ENCODE data around the gene PCDHB16. TPM values are rescaled to one million over a fixed set of nuclear protein-coding genes. Genes with fewer than 3 reads are reported as not detected.
A peak's percentile ranks its signal among the peaks of the same experiment; 100 is the strongest.
"Not testable (repeated sequence)": the region's sequence is repeated elsewhere in the genome, so short reads cannot be mapped to it uniquely, and the experiment has no call there.

Gene PCDHB16
- total RNA-seq, result 1 to 10 TPM; 1.8 to 2.6 (median 2.3) TPM
- 1.3 TPM for polyA plus RNA-seq
- long read RNA-seq, donor 1, full-length matches to known transcripts, result 6 of 6 reads
- long read RNA-seq, donor 1, partial matches to known transcripts, result 0 of 6 reads
- long read RNA-seq, donor 1, other reads (novel, unspliced or antisense), result 0 of 6 reads
- long read RNA-seq, donor 2, full-length matches to known transcripts, result 1 of 1 reads
- long read RNA-seq, donor 2, partial matches to known transcripts, result 0 of 1 reads
- long read RNA-seq, donor 2, other reads (novel, unspliced or antisense), result 0 of 1 reads
- long read RNA-seq, donor 3, full-length matches to known transcripts, result 2 of 2 reads
- long read RNA-seq, donor 3, partial matches to known transcripts, result 0 of 2 reads
- long read RNA-seq, donor 3, other reads (novel, unspliced or antisense), result 0 of 2 reads
- long read RNA-seq, donor 4, full-length matches to known transcripts, result 2 of 2 reads
- long read RNA-seq, donor 4, partial matches to known transcripts, result 0 of 2 reads
- long read RNA-seq, donor 4, other reads (novel, unspliced or antisense), result 0 of 2 reads

GRCh38 chr5:141182248-141182647 is at the start of gene PCDHB16:
Gene PCDHB16, plus strand, starts transcription at chr5:141182387. Its CDS starts 173 bp downstream, at chr5:141182560.
- ATAC-seq (no peak), DNase-seq (peak in 2 of 3 donors; percentile 60 to 66)
- Histone ChIP-seq H3K9me3 (ENCODE audit: control insufficient read depth, low read length) (peaks cover 15% of the 10 kb centered on the region), H3K4me1 (ENCODE audit: control insufficient read depth, insufficient read depth, low read length) (no peaks in the 10 kb centered on the region), H3K4me3 (ENCODE audit: low read length) (peak within 1 kb of the TSS; percentile 43), H3K27me3 (ENCODE audit: control insufficient read depth, insufficient read depth) (no peaks in the 10 kb centered on the region), H3K27ac (ENCODE audit: low read length) (no peak within 1 kb of the TSS)
- intact Hi-C loops (cut with DNase I), result no loop called here
- WGBS, result 12% methylated on average over 13 of the region's 13 CpGs

DNA sequence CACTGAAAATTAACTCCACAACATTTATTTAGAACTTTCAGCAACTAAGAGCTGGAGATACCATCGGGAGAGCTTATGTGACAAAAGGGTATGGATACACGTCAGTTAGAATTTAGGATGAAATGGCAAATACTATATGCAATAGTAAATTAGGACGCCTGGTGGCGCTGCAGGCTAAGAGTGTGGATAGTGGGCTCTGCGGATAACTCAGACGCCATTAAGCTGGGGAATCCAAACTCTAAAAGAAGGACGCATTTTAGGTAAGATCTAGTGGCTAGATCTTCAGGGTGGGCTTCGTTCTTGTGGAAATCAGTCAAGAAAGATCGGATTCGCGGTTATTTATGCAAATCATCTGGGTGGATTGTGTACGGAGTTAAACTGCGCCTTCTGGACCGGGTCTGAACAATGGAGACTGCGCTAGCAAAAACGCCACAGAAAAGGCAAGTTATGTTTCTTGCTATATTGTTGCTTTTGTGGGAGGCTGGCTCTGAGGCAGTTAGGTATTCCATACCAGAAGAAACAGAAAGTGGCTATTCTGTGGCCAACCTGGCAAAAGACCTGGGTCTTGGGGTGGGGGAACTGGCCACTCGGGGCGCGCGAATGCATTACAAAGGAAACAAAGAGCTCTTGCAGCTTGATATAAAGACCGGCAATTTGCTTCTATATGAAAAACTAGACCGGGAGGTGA is 47.0 kb upstream of the PCDHB16 start, which contains the start of gene PCDHB5:
Gene PCDHB5 (plus strand): TSS at position 177 of the 688 bp plus-strand sequence. CDS start 229 bp downstream, at position 406.
- Histone ChIP-seq H3K27ac (ENCODE audit: low read length) (no peak within 1 kb of the TSS), H3K9me3 (ENCODE audit: control insufficient read depth, low read length) (peaks cover 3% of the 10 kb centered on the region), H3K4me1 (ENCODE audit: control insufficient read depth, insufficient read depth, low read length) (no peaks in the 10 kb centered on the region), H3K4me3 (ENCODE audit: low read length) (peak within 1 kb of the TSS; percentile 64), H3K27me3 (ENCODE audit: control insufficient read depth, insufficient read depth) (no peaks in the 10 kb centered on the region)
- WGBS, result 15% methylated on average over 22 of the region's 22 CpGs
- ATAC-seq (peak in 1 of 2 donors; percentile 21), DNase-seq (no peak)
- intact Hi-C loops (cut with DNase I), result no loop called here

GRCh38 chr5:141135718-141136266 is 46.4 kb upstream of the PCDHB16 start:
- 39% methylated on average over 19 of the region's 19 CpGs for WGBS
- no peak for ATAC-seq
- Histone ChIP-seq H3K27me3 (ENCODE audit: control insufficient read depth, insufficient read depth) (no peaks in the 10 kb centered on the region), H3K4me1 (ENCODE audit: control insufficient read depth, insufficient read depth, low read length) (no peaks in the 10 kb centered on the region), H3K9me3 (ENCODE audit: control insufficient read depth, low read length) (peaks cover 3% of the 10 kb centered on the region), H3K4me3 (ENCODE audit: low read length) (peak overlapping the region; percentile 64), H3K27ac (ENCODE audit: low read length) (no peak overlapping the region)
- DNase-seq, result no peak
- intact Hi-C loops (cut with DNase I), result no loop called here

DNA sequence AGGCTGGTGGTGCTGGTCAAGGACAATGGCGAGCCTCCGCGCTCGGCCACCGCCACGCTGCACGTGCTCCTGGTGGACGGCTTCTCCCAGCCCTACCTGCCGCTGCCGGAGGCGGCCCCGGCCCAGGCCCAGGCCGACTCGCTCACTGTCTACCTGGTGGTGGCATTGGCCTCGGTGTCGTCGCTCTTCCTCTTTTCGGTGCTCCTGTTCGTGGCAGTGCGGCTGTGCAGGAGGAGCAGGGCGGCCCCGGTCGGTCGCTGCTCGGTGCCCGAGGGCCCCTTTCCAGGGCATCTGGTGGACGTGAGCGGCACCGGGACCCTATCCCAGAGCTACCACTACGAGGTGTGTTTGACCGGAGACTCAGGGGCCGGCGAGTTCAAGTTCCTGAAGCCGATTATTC is 44.8 kb upstream of the PCDHB16 start:
- H3K27ac ChIP-seq (ENCODE audit: low read length); H3K4me1 ChIP-seq (ENCODE audit: control insufficient read depth, insufficient read depth, low read length); intact Hi-C loops (cut with DNase I); H3K4me3 ChIP-seq (ENCODE audit: low read length); DNase-seq; H3K9me3 ChIP-seq (ENCODE audit: control insufficient read depth, low read length); ATAC-seq; H3K27me3 ChIP-seq (ENCODE audit: control insufficient read depth, insufficient read depth): not testable (repeated sequence)
- WGBS, result 44% methylated on average over 34 of the region's 34 CpGs

DNA sequence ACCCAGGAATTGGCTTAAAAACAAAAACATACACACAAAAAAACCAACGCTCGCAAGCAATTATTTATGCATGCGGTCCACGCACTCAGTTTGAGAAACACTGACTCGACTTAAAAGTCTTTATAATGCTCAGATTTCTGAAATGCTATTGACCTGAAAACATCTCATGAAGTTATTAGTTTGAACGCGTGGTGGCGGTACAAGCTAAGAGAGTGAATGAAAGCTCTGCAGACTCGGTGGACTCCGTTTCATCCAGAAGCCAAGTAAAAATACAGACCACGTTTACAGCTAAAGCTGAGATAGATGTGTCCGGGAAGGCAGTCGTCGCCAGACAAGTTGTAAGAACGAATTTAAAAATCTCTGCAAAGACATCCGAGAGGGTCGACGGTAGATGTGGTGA is 32.4 kb upstream of the PCDHB16 start, which contains the start of gene PCDHB6:
Gene PCDHB6 (plus strand): TSS at position 246 of the 400 bp plus-strand sequence. CDS start 201 bp downstream, outside the sequence.
- Histone ChIP-seq H3K4me1 (ENCODE audit: control insufficient read depth, insufficient read depth, low read length) (no peaks in the 10 kb centered on the region), H3K27me3 (ENCODE audit: control insufficient read depth, insufficient read depth) (no peaks in the 10 kb centered on the region), H3K9me3 (ENCODE audit: control insufficient read depth, low read length) (peaks cover 2% of the 10 kb centered on the region), H3K4me3 (ENCODE audit: low read length) (no peak within 1 kb of the TSS), H3K27ac (ENCODE audit: low read length) (no peak within 1 kb of the TSS)
- intact Hi-C loops (cut with DNase I), result no loop called here
- ATAC-seq, result no peak
- no peak for DNase-seq
- 13% methylated on average over 18 of the region's 18 CpGs for WGBS

- Histone ChIP-seq H3K27ac (ENCODE audit: low read length) (no peak overlapping the region), H3K9me3 (ENCODE audit: control insufficient read depth, low read length) (peaks cover 2% of the 10 kb centered on the region), H3K27me3 (ENCODE audit: control insufficient read depth, insufficient read depth) (no peaks in the 10 kb centered on the region), H3K4me3 (ENCODE audit: low read length) (no peak overlapping the region), H3K4me1 (ENCODE audit: control insufficient read depth, insufficient read depth, low read length) (no peaks in the 10 kb centered on the region)
- DNase-seq (peak in 2 of 3 donors; percentile 36 to 37), ATAC-seq (no peak)
- 36% methylated on average over 33 of the region's 33 CpGs for WGBS
- intact Hi-C loops (cut with DNase I), result no loop called here
Observed at GRCh38 chr5:141150224-141150992, 31.8 kb upstream of the PCDHB16 start.

DNA sequence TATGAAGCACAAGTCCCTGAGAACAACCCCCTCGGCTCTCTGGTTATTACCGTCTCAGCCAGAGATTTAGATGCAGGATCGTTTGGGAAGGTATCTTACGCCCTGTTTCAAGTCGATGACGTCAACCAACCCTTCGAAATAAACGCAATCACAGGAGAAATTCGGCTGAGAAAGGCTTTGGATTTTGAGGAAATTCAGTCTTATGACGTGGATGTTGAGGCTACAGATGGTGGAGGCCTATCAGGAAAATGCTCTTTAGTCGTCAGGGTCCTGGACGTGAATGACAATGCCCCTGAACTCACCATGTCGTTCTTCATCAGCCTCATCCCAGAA is 31.2 kb upstream of the PCDHB16 start:
- 31% methylated on average over 13 of the region's 13 CpGs for WGBS
- no peak for ATAC-seq
- no peaks in the 10 kb centered on the region for H3K4me1 ChIP-seq (ENCODE audit: control insufficient read depth, insufficient read depth, low read length)
- H3K27me3 ChIP-seq (ENCODE audit: control insufficient read depth, insufficient read depth), result no peaks in the 10 kb centered on the region
- no peak overlapping the region for H3K27ac ChIP-seq (ENCODE audit: low read length)
- peaks cover 7% of the 10 kb centered on the region for H3K9me3 ChIP-seq (ENCODE audit: control insufficient read depth, low read length)
- intact Hi-C loops (cut with DNase I), result no loop called here
- no peak for DNase-seq
- H3K4me3 ChIP-seq (ENCODE audit: low read length), result no peak overlapping the region

GRCh38 chr5:141151632-141152031 is 30.6 kb upstream of the PCDHB16 start:
- H3K4me3 ChIP-seq (ENCODE audit: low read length); intact Hi-C loops (cut with DNase I); H3K27me3 ChIP-seq (ENCODE audit: control insufficient read depth, insufficient read depth); H3K27ac ChIP-seq (ENCODE audit: low read length); H3K9me3 ChIP-seq (ENCODE audit: control insufficient read depth, low read length); H3K4me1 ChIP-seq (ENCODE audit: control insufficient read depth, insufficient read depth, low read length); ATAC-seq: not testable (repeated sequence)
- peak in 1 of 3 donors; percentile 27 for DNase-seq
- 35% methylated on average over 36 of the region's 41 CpGs for WGBS

GRCh38 chr5:141152096-141152495 is 30.1 kb upstream of the PCDHB16 start:
- not testable (repeated sequence) for H3K9me3 ChIP-seq (ENCODE audit: control insufficient read depth, low read length); H3K27me3 ChIP-seq (ENCODE audit: control insufficient read depth, insufficient read depth)

DNA sequence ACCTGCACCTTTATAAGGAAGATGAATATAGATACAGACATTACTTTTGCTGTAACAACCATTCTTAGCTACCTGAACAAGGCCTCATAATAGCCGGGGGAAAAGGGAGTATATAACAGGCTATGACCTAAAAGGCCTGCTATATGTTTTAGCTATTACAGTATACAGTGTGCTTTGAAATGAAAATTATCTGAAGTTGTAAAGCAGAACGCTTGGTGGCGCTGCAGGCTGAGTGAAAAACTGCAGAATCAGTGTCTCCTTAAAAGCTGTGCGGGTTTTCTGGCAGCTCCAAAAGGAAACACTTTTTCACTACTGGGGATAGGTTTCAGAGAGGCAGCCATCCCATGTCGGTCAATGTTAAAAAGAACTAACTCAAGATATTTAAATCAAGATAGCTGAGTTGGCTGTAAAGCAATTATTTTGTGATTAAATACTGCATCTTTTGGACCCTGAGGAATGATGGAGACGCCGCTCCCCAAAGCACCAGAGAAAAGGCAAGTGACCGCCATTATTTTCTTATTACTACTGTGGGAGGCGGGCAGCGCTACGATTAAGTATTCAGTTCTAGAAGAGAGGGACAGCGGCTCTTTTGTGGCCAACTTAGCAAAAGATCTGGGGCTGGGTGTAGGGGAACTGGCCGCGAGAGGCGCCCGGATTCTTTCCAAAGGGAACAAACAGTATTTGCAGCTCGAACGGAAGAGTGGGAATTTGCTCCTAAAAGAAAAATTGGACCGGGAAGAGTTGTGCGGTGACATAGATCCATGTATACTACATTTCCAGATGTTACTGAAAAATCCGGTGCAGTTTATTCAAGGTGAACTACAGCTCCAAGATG is 26.4 kb upstream of the PCDHB16 start:
- no peaks in the 10 kb centered on the region for H3K27me3 ChIP-seq (ENCODE audit: control insufficient read depth, insufficient read depth)
- no peaks in the 10 kb centered on the region for H3K4me1 ChIP-seq (ENCODE audit: control insufficient read depth, insufficient read depth, low read length)
- no peak overlapping the region for H3K27ac ChIP-seq (ENCODE audit: low read length)
- peaks cover 10% of the 10 kb centered on the region for H3K9me3 ChIP-seq (ENCODE audit: control insufficient read depth, low read length)
- DNase-seq, result no peak
- intact Hi-C loops (cut with DNase I), result no loop called here
- no peak for ATAC-seq
- no peak overlapping the region for H3K4me3 ChIP-seq (ENCODE audit: low read length)
- WGBS, result 30% methylated on average over 21 of the region's 21 CpGs

More at GRCh38 chr5:141152096-141152495, 30.1 kb upstream of the PCDHB16 start:
- DNase-seq; H3K4me3 ChIP-seq (ENCODE audit: low read length); H3K27ac ChIP-seq (ENCODE audit: low read length); H3K4me1 ChIP-seq (ENCODE audit: control insufficient read depth, insufficient read depth, low read length); ATAC-seq; intact Hi-C loops (cut with DNase I): not testable (repeated sequence)
- 23% methylated on average over 36 of the region's 36 CpGs for WGBS
